Lower lobe of right lung (tissue), 2 donors: ENCODE measurements around the gene GALNT9. TPM values are rescaled to one million over a fixed set of nuclear protein-coding genes. Genes with fewer than 3 reads are reported as not detected.

Experiments used
- ATAC-seq, 2 donors: fragments of 200-7000 bp; cut with Tn5 transposase; one replicate each; pipeline ENCODE4 v1.9.1; 2020 to 2022; ENCODE audit warnings: mild to moderate bottlenecking in 2 of 2, moderate library complexity in 2 of 2
- DNase-seq: peaks from one replicate; pipeline ENCODE4 v3.0.0-alpha.2; 2020
- H3K27ac ChIP-seq: fragments of 200-600 bp; one replicate; pipeline ENCODE4 v1.8.0; 2022
- H3K27me3 ChIP-seq: fragments of 200-600 bp; one replicate; pipeline ENCODE4 v1.8.0; 2022; ENCODE audit warnings: low read depth
- H3K36me3 ChIP-seq: fragments of 200-600 bp; one replicate; pipeline ENCODE4 v1.8.0; 2022; ENCODE audit warnings: mild to moderate bottlenecking
- H3K4me1 ChIP-seq: fragments of 200-600 bp; one replicate; pipeline ENCODE4 v1.8.0; 2022
- H3K4me3 ChIP-seq: fragments of 200-600 bp; one replicate; pipeline ENCODE4 v1.8.0; 2022; ENCODE audit warnings: mild to moderate bottlenecking
- H3K9me3 ChIP-seq: fragments of 200-600 bp; one replicate; pipeline ENCODE4 v1.8.0; 2022
- intact Hi-C: fragments of 100-400 bp; cut with DNase I; formaldehyde crosslinking; loops from one replicate; pipeline ENCODE4 v1.11.0; 2022
- total RNA-seq: library from RNA; stranded (reverse); fragmentation: NEBNext Ultra II Directional; extraction: Animal tissue kit (Norgen Biotek cat#: 25700); gene quantifications from one replicate; pipeline ENCODE4 v1.2.1, GENCODE V29; 2021
- TF ChIP-seq, protein P1 (sequence below): fragments of 200-600 bp; IDR thresholded peaks from one replicate; pipeline ENCODE4 v1.8.0; 2022; ENCODE audit warnings: antibody characterized with exemption, mild to moderate bottlenecking
- donor health status: DM: no; HTN: yes; CAD: no; lungs with severe emphysema.

The GALNT9 gene
- total RNA-seq, 1 donor from 2014 or later = not detected

DNA sequence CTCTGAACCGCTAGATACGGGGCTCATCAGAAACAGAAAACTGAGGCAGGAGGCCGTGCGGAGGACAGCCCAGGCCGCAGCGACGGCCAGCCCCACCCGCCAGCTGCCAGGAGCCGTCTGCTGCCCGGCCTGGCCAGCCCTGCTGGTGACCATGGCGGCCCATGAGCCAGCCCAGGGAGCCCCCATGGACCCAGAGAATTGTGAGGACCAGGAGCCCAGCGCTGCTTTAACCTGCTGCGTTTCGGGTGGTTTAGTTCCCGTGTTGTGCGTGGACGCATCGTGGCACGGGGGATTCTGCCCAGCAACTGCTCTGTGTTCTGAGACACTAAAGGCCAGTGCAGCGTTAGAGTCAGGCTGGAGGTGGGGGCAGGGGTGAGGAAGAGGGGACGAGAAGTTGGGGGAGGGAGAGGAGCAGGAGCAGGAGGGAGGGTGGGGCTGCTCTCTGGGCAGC is 140.9 kb downstream of the GALNT9 start:
- Histone ChIP-seq H3K36me3 (no peaks in the 10 kb centered on the region), H3K27ac (no peak overlapping the region), H3K4me1 (peaks cover 10% of the 10 kb centered on the region), H3K27me3 (peaks cover 4% of the 10 kb centered on the region), H3K4me3 (peak overlapping the region; percentile 73), H3K9me3 (no peaks in the 10 kb centered on the region)
- no peak for DNase-seq
- ATAC-seq = no peak
- intact Hi-C loops = no loop called here
- TF ChIP-seq, protein P1, sequence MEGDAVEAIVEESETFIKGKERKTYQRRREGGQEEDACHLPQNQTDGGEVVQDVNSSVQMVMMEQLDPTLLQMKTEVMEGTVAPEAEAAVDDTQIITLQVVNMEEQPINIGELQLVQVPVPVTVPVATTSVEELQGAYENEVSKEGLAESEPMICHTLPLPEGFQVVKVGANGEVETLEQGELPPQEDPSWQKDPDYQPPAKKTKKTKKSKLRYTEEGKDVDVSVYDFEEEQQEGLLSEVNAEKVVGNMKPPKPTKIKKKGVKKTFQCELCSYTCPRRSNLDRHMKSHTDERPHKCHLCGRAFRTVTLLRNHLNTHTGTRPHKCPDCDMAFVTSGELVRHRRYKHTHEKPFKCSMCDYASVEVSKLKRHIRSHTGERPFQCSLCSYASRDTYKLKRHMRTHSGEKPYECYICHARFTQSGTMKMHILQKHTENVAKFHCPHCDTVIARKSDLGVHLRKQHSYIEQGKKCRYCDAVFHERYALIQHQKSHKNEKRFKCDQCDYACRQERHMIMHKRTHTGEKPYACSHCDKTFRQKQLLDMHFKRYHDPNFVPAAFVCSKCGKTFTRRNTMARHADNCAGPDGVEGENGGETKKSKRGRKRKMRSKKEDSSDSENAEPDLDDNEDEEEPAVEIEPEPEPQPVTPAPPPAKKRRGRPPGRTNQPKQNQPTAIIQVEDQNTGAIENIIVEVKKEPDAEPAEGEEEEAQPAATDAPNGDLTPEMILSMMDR = no peak

DNA sequence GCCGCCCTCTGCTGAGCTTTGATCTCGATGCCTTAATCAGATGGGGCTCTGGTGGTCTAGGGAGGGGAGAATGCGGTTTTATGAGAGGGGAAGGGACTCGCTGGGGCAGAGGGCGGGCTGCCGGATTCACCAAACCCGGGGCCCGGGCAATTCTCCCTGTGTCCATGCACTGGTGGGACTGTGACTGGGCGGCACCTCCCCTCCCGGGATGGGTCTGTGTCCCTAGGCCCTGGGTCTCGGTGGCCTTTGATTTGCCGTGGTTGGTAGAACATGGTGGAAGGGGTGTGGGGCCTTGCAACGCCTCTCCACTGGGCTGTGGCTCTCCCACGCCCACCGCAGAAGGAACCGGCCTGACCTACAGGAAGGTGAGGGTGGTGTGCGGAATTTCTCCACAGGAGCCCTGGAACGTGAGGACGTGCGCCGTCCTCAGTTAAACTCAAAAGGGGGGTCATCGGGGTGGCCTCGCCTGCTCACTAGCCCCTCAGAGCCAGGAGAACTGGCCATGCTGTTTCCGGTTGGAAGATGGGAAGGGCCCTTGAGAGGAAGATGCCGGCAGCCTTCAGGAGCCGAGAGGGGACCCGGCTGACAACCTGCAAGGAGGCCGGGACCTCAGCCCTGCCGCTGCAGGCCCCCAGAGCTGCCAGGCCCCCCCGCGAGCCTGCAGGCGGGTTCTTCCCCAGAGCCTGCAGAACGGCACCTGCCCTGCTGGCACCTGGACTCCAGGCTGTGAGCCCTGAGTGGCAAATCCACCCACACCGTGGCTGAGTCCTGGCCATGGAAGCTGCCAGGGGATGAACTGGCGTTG is 141.5 kb downstream of the GALNT9 start:
- Histone ChIP-seq H3K27me3 (peaks cover 4% of the 10 kb centered on the region), H3K9me3 (no peaks in the 10 kb centered on the region), H3K27ac (no peak overlapping the region), H3K4me1 (peaks cover 10% of the 10 kb centered on the region), H3K4me3 (no peak overlapping the region), H3K36me3 (no peaks in the 10 kb centered on the region)
- ATAC-seq (no peak), DNase-seq (no peak)
- TF ChIP-seq, protein P1 = no peak
- intact Hi-C loops = no loop called here

DNA sequence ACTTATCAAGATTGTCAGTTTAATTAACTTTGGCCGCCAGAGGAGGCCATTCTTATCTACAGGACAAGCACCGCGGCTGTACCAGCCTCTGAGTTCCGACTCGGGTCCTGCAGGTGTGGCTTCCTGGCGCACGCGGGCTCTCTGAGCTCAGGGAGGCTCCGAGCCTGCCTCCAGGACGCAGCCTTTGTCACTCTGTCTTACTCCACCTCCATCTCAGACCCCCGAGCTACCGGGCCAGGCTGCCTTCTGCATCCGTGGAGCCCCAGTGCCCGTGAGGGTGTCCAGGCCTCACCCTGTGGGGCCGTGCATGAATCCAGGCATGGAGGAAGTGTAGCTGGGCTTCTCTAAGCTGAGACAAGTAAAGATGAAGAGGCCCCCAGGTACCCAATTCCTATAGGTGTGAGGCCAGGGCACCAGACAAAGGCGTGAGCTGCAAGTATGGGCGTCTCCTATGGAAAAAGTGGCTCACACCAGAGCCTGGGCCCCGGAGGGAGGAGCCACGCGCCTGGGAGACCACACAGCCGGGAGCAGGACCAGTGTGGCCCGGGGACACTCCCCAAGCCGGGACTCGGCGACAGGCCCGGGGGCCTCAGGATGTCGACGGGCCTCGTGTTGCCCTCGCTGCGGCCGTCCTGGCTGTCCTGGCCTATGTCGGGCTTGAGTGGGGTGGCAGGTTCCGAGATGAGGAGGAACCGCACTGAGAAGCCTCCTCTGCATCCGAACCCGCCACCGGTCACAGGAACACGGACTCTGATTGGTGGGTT is 142.3 kb downstream of the GALNT9 start:
- Histone ChIP-seq H3K27me3 (peaks cover 4% of the 10 kb centered on the region), H3K36me3 (no peaks in the 10 kb centered on the region), H3K4me3 (peak overlapping the region; percentile 37), H3K9me3 (no peaks in the 10 kb centered on the region), H3K4me1 (peaks cover 10% of the 10 kb centered on the region), H3K27ac (no peak overlapping the region)
- TF ChIP-seq, protein P1 = no peak
- ATAC-seq = no peak
- DNase-seq = no peak
- intact Hi-C loops = no loop called here

DNA sequence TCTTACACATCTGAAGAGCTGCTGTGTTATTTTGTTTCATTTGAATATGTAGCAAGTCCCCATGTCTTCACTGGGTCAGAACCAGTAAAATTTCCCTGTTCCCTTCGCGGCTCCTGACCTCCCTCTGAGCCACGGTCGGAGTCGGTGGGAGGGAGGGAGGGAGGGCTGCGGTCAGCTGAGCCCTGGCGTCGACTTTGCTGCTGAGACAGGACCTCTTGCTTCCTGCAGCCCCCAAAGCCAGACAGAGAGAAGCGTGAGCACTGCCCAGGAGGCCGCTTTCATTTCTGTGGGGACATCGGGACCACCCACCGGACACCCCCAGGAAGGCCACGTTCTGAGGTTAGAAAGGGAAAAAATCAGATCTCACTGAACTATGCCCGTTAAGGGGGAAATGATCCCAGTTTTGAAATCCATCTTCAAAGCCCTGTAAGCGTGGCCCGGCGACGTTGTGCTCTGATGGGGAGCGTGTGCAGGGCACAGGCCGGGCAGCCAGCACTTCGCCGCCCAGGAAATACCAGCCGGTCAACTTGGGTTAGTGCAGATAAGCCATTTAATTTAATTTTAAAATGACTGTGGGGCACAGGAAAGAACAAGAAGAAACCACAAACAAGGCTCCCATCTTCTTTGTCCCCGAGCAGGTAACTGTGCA is 143.1 kb downstream of the GALNT9 start:
- no peaks in the 10 kb centered on the region for H3K36me3 ChIP-seq
- peaks cover 10% of the 10 kb centered on the region for H3K4me1 ChIP-seq
- H3K9me3 ChIP-seq = no peaks in the 10 kb centered on the region
- peak overlapping the region; percentile 37 for H3K4me3 ChIP-seq
- H3K27me3 ChIP-seq = peaks cover 4% of the 10 kb centered on the region
- no peak overlapping the region for H3K27ac ChIP-seq
- ATAC-seq = no peak
- intact Hi-C loops = no loop called here
- TF ChIP-seq, protein P1 = no peak
- no peak for DNase-seq

DNA sequence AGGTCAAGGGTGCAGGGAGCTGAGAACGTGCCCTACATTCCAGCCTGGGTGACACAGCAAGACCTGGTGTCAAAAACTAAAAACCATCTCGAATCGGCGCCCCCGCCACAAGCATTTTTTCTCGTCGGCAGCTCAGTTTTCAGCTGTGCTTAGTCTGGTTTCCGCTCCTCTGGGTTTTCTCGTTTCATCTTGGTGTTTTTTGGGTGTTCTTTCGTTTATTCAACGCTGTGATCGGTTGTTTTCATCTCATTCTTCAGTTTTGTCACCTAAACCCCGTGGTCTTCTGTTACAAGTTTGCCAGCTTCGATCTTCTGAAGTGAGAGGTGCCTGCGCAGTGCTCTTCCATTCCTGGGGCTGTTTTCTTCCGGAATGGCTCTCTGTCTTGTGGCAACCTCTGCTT is 143.7 kb downstream of the GALNT9 start:
- ATAC-seq (no peak), DNase-seq (no peak)
- H3K9me3 ChIP-seq = no peaks in the 10 kb centered on the region
- TF ChIP-seq, protein P1 = no peak
- intact Hi-C loops = no loop called here
- peaks cover 9% of the 10 kb centered on the region for H3K4me1 ChIP-seq
- H3K4me3 ChIP-seq = peak overlapping the region; percentile 37
- peaks cover 4% of the 10 kb centered on the region for H3K27me3 ChIP-seq
- no peak overlapping the region for H3K27ac ChIP-seq
- H3K36me3 ChIP-seq = no peaks in the 10 kb centered on the region
